Cardiac fibroblast (primary cell): ENCODE measurements around the gene GINS2.
A peak's percentile ranks its signal among the peaks of the same experiment; 100 is the strongest.

Experiments
- DNase-seq, 2 donors: peaks; one replicate each; pipeline versions ENCODE4 v3.0.0 to v3.0.0-alpha.2; 2010; ENCODE audit warnings: low read depth in 2 of 2
- H3K4me3 ChIP-seq, 2 donors: replicated peaks in 1 of 2; 1 replicate in 1 of 2; 2 replicates in 1 of 2; pipeline ENCODE4 v1.5.1; 2011; ENCODE audit warnings: low read depth in 2 of 2, low read length in 2 of 2, mild to moderate bottlenecking in 2 of 2, moderate library complexity in 1 of 2
- TF ChIP-seq, protein P1 (sequence below): IDR thresholded peaks from one replicate; pipeline ENCODE4 v1.5.1; 2011; ENCODE audit warnings: low read depth, mild to moderate bottlenecking, low read length, inconsistent platforms

The GINS2 gene

DNA sequence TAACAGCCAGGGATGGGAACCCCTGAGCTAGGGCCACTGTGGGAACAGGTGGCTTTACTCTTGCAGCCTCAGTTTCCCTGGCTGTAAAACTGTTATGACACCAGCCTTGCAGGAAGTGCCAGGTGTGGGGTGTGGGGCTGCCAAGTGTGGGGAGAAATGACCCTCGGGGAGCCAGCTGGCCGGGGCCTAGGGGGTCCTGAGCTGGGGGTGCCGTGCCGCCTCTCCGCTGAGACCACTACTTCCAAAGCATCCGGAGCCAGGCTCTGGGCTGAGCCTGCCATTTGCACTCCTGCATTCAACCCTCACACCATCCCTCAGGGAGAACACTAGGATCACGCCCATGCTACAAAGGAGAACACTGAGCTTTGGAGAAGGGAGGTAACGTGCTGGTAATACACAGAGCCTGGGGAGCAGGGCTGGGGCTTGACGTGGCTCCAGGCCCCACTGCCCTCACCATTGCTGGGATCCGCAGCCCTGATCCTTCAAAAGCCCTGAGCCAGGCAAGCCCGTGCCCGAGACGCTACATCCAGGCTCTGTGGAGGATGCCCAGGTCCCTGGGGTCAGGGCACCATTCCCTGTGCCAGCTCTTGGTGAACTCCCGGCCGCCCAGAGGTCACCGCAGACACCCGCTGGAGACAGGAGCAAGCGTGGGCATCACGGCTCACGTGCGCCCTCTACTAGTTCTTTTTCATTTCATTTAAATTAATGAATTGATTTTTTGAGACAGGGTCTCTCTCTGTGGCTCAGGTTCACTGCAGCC lies 28.8 kb upstream of the GINS2 start:
- TF ChIP-seq, protein P1, sequence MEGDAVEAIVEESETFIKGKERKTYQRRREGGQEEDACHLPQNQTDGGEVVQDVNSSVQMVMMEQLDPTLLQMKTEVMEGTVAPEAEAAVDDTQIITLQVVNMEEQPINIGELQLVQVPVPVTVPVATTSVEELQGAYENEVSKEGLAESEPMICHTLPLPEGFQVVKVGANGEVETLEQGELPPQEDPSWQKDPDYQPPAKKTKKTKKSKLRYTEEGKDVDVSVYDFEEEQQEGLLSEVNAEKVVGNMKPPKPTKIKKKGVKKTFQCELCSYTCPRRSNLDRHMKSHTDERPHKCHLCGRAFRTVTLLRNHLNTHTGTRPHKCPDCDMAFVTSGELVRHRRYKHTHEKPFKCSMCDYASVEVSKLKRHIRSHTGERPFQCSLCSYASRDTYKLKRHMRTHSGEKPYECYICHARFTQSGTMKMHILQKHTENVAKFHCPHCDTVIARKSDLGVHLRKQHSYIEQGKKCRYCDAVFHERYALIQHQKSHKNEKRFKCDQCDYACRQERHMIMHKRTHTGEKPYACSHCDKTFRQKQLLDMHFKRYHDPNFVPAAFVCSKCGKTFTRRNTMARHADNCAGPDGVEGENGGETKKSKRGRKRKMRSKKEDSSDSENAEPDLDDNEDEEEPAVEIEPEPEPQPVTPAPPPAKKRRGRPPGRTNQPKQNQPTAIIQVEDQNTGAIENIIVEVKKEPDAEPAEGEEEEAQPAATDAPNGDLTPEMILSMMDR = peak; percentile 56
- DNase-seq = peak; percentile 72
- no peak overlapping the region for H3K4me3 ChIP-seq

DNA sequence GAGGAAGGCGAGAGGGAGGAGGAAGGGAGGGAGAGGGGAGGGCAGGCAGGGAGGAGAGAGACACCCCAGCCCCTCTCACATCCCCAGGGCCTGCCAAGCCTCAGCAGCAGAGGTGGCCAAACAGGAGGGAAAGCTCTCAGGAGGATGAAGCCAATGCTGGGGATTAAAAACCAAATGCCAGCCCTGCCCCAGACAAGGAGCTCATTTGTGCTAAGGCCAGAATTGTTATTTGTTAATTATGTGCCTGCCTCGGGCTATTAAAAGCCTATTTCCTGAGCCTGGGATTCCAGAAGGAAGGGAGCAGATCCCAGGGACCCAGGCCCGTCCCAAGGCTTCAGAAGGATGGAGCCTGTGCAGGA lies 27.9 kb upstream of the GINS2 start:
- H3K4me3 ChIP-seq = no peak overlapping the region
- TF ChIP-seq, protein P1 = no peak
- DNase-seq = no peak

DNA sequence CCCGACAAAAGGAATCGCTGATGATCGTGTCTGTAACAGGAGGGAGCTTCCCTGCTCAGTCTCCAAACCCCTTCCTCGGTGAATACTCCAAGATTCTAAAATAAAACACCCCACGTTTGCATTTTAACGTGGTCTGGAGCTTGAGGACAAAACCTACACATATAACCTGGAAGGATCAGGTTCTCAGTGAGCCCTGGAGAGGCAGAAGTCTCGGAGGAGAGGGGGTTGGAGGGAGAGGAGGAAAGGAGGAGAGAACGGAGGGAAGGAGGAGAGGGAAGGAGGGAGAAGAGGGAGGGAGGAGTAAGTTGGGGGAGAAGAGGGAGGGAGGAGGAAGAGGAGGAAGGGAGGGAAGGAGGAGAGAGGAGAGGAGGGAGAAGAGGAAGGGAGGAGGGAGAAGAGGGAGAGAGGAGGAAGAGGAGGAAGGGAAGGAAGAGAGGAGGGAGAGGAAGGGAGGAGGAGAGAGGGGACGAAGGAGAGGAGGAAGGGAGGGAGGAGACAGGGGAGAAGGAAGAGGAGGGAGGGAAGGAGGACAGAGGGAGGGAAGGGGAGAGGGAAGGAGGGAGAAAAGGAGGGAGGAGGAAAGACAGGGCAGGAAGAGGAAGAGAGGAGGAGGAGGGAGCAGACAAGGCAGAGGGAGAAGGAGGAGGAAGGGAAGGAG lies 27.4 kb upstream of the GINS2 start:
- H3K4me3 ChIP-seq = no peak overlapping the region
- TF ChIP-seq, protein P1 = no peak
- DNase-seq = no peak

DNA sequence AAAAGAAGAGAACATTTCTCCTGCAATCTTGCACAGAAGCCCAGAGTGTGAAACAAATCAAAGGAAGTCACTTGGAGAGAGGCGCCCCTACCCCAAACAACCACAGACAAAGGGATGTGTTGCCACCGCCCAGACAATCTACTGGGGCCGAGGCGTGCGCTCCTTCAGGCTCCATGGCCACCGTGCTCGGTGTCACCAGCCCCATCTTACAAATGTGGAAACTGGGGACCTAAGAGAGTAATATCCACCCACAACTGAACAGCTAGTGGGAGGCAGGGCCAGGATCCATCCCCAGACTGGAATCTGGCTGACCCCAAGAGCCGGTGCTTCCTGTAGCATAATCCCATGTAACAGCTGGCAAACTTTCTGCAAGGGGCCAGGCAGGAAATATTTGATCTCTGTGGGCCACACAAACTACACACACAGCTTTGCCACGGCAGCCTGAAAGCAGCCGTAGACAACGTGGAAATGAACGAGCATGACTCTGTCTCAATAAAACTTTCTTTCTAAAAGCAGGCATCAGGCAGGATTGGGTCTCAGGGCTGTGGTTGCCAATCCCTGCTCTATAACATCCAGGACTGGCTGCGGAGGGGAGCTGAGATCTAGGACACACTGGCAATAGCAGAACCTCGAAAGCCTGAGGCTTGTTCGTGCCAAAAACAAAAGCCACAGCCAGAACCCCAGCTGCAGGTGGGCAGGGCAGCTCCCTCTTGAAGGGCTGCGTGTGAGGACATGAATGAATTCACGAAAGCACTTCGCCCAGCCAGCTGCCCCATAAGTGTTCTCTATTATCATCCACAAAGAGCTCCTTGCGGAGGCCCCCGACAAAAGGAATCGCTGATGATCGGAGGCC lies 26.6 kb upstream of the GINS2 start:
- DNase-seq = peak in 1 of 2 donors; percentile 70
- no peak overlapping the region for H3K4me3 ChIP-seq
- TF ChIP-seq, protein P1 = no peak

DNA sequence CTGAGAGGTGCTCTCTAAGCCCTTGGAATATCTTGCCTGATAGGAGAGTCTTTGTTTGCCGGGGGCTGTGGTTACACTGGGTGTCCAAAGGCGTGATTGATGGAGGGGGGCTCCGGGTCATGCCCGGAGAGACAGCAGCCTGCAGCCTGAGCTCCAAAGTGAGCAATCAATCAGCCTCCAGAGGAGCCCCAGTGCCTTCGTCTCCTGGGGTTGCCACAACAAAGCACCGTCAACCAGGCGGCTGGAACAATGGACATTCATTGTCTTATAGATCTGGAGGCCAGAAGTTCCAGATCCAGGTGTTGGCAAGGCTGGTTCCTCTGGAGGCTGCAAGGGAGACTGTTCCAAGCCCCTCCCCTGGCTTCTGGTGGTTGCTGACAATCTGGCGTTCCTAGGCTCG lies 24.0 kb upstream of the GINS2 start:
- no peak for DNase-seq

DNA sequence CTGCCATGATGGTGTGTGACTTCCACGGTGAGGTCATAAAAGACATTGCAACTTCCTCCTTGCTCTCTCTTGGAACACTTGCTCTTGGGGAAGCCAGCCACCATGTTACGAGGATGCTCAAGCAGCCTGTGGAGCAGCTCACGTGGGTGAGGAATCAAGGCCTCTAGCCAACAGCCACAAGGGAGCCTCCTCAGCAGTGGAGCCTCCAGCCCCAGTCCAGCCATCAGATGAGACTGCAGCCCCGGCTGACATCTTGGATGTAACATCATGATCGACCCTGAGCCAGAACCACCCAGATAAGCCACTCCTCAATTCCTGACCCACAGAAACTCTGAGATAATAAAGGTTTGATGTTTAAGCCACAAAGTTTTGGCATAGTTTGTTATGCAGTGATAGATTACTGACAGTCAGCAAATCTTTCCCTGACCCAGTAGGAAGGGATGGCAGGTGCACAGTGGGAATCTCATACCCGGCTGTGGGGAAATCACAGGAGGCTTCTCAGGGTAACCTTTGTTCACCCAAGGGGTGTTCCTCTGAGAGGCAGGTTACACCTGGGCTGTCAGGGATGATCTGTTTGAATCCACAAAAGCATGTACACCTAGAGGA lies 23.3 kb upstream of the GINS2 start:
- TF ChIP-seq, protein P1 = no peak
- DNase-seq = no peak
- H3K4me3 ChIP-seq = no peak overlapping the region

More for the DNA sequence above, 24.0 kb upstream of the GINS2 start:
- no peak overlapping the region for H3K4me3 ChIP-seq
- TF ChIP-seq, protein P1 = no peak
